GM19240 (cell line): Measurements from ENCODE around the gene DRGX.

ENCODE experiments used
- DNase-seq: peaks from one replicate; pipeline ENCODE4 v3.0.0; 2011; ENCODE audit warnings: low spot score; ENCODE audit not compliant: insufficient read length

DRGX gene

GRCh38 chr10:49395741-49396665 lies at the start of gene DRGX:
DRGX (minus strand) TSS chr10:49396089; CDS start chr10:49395440, 649 bp downstream.
- no peak for DNase-seq

- DNase-seq, result no peak
Observed at GRCh38 chr10:49444349-49444748, 48.5 kb upstream of the DRGX start.

GRCh38 chr10:49442863-49443262 lies 47.0 kb upstream of the DRGX start:
- DNase-seq, result no peak

- DNase-seq, result no peak
Observed at GRCh38 chr10:49441488-49442476, 45.9 kb upstream of the DRGX start.

- DNase-seq, result no peak
Observed at GRCh38 chr10:49435225-49435624, 39.3 kb upstream of the DRGX start.

- DNase-seq, result no peak
Observed at GRCh38 chr10:49433069-49433468, 37.2 kb upstream of the DRGX start.

GRCh38 chr10:49431426-49431825 lies 35.5 kb upstream of the DRGX start:
- no peak for DNase-seq

GRCh38 chr10:49429458-49429857 lies 33.6 kb upstream of the DRGX start:
- DNase-seq, result no peak

GRCh38 chr10:49426490-49427360 lies 30.8 kb upstream of the DRGX start:
- no peak for DNase-seq

- DNase-seq, result no peak
Observed at GRCh38 chr10:49419005-49419404, 23.1 kb upstream of the DRGX start.

- no peak for DNase-seq
Observed at GRCh38 chr10:49418328-49418727, 22.4 kb upstream of the DRGX start.

- no peak for DNase-seq
Observed at GRCh38 chr10:49418053-49418326, 22.1 kb upstream of the DRGX start.

- DNase-seq, result no peak
Observed at GRCh38 chr10:49417311-49418052, 21.6 kb upstream of the DRGX start.

- no peak for DNase-seq
Observed at GRCh38 chr10:49415846-49416245, 20.0 kb upstream of the DRGX start.

GRCh38 chr10:49415109-49415508 lies 19.2 kb upstream of the DRGX start:
- DNase-seq, result no peak

- DNase-seq, result no peak
Observed at GRCh38 chr10:49414496-49414895, 18.6 kb upstream of the DRGX start.

- DNase-seq, result no peak
Observed at GRCh38 chr10:49412571-49412970, 16.7 kb upstream of the DRGX start.

GRCh38 chr10:49410365-49411074 lies 14.6 kb upstream of the DRGX start:
- DNase-seq, result no peak

GRCh38 chr10:49409755-49410154 lies 13.9 kb upstream of the DRGX start:
- no peak for DNase-seq
